HG02938 (cell line): Measurements from ENCODE around the gene ZC3HAV1.
"Not testable (repeated sequence)": the region's sequence is repeated elsewhere in the genome, so short reads cannot be mapped to it uniquely, and the experiment has no call there.

Source experiments
- ATAC-seq: cut with Tn5 transposase; IDR thresholded peaks from one replicate; pipeline ENCODE4 v1.9.1; 2021; ENCODE audit warnings: mild to moderate bottlenecking, moderate library complexity; ENCODE audit not compliant: unreplicated experiment

The ZC3HAV1 gene

DNA sequence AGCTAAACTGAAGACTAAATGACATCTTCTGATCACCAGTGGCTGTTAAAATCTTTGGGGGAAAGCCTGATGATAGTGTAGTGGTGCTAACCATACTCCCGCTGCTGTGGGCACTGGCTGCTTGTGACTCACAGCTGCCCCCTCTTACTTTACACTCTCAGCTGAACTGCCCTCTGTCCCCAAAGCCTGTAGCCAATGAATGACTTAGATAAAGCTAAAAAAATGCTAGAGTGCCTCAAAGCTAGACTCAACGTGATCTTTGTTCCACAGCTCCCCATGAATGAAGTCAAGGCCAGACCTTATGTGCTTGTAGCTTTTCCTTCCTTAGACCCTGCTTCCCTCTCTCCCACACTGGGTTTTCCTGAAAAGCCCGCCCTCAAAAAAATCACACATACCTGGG is 80.2 kb downstream of the ZC3HAV1 start:
- ATAC-seq = no peak

DNA sequence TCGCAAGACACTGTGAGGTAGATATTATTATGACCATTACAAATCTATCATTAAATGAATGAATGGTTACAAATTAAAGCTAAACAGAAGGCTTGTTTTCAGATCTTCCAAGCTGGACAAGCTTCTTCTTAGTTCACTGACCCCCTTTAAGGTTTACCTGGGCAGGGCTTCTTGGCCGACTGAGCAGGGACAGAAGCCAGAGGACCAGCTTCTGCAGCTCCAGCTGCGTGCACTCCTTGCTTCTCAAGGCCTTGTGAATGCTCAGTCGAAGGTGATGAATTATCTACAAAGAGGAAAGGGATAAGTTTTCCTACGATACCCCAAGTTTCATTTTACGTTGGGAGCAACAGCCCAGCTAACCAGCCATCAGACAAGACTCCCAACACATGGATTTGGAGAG is 83.0 kb downstream of the ZC3HAV1 start:
- no peak for ATAC-seq

DNA sequence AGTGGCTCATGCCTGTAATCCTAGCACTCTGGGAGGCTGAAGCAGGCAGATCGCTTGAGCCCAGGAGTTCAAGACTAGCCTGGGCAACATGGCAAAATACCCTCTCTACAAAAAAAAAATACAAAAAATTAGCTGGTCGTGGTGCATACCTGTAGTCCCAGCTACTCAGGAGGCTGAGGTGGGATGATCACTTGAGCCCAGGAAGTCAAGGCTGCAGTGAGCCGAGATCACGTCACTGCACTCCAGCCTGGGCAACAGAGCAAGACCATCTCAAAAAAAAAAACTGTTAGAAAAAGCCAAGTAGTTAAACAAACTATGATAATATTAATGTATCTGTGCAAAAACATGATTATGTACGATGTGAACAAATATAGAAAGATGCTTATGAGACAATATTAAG is 83.7 kb downstream of the ZC3HAV1 start:
- not testable (repeated sequence) for ATAC-seq

DNA sequence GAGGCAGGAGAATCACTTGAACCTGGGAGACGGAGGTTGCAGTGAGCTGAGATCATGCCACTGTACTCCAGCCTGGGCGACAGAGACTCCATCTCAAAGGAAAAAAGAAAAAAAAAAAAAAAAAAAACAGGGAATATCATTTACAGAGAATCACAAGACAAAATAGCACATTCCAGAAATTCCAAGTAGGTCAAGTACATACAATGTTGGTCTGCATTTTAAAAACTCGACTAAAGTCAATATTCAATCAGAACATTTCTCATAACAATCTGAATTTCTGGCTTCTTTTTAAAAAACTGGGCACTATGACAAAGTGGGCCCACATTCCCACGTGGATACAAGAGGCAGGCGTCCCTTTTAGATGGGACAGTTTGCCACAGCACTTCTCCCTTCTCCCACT is 86.4 kb downstream of the ZC3HAV1 start:
- no peak for ATAC-seq

DNA sequence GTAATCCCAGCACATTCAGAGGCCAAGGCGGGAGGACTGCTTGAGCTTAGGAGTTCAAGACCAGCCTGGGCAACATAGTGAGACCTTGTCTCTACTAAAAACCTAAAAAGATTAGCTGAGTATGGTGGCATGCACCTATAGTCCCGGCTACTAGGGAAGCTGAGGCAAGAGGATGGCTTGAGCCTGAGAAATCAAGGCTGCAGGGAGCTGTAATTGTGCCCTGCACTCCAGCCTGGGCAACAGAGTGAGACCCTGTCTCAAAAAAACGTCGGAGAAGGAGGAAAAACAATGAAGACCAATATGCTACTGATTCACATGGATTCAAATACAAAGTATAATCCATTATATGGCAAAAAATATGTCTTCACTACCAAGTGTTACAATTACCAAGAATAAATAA is 87.2 kb downstream of the ZC3HAV1 start:
- ATAC-seq = no peak

DNA sequence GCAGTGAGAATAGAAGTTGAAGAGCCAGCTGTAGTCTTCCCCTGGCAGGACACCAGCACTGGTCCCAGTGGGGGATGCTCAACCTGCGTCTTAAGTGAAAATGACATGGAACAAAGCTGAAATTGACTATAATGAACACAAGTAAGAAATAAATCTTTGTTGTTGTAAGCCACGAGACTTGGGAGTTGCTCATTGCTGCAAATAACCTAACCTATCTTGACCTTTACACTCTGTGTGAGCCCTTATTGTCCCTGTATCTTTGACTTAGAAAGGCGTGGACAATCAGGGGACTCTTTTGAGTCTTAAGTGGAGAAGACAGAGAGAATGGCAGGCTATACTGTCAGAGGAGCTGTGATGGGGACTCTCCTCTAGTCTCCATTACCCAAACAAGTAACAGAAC is 90.6 kb downstream of the ZC3HAV1 start:
- no peak for ATAC-seq

DNA sequence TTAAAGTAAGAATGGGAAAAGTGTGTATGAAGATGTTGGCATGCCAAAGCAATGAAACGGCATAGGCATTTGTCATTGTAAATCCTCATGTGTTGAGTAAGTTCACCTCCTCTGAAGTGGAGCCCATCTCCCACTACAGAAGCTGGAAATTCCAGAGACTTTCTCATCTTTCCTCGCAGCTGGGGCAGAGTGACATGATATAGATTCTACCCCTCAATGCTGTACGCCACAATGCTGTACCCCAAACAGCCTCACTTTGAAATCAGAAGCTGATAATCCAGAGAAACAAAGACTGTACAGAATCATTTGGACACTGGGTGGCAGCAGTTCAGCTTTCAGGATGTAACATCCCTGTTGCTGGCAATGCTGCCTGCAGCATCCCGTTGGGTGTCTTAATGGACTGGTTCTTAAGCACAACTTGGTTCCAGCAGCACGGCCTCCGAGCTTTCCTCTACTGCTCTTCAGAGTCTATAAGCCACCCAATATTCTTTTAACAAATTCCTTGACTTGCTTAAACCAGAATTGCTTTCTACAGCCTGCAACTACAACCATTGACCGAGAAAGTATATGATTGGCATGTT is 92.5 kb downstream of the ZC3HAV1 start:
- peak; percentile 84 for ATAC-seq

DNA sequence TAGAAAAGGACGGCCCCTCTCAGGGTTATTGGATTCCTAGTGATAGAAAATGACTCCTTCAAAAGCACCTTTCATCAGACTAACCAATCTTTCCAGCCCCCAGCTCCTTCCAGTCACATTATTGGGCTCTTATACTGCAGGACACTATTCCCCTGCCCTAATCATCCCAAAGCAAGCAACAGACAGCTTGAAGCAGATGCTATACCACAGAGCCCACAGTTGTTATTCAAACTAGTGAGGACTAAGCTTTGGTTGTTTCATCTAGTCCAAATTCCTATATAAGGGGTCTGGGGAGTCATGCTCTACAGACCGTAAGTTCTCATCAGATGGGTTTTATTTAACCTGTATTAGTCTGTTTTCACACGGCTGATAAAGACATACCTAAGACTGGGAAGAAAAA is 98.1 kb downstream of the ZC3HAV1 start:
- no peak for ATAC-seq

DNA sequence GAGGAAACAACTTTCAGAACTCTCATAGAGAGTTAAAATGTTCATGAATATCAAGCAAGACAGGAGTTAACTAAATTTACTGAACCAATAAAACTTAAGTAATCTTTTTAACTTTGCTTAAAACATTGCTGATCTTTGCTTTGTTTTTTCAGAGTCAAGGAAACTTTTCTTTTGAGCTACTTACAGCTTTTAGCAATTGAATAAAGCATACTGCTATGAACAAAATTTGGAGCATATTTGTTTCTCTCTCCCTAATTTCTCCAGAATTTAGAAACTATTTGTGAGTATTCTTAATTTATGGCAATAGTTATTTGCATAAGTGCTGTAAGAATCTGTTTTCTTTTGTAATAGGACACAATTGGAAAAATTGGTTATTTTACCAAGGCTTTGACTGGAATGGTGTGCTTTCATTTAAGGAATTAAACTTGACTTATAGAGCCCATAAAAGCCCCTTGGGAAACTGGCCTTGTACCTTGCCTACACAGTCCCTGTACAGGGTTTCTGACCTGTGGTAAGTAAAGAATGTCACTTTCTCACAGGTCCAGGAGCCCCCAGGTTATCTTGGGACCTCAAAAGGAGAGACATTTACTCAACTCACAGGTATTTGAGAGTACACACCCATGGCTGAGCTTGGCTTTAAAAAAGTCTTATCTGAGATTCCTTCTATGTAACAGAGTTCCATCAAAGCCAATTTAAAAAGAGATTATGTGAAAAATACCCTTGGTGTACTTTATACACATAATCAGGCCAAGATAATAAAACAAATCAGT is 105.0 kb downstream of the ZC3HAV1 start:
- no peak for ATAC-seq

DNA sequence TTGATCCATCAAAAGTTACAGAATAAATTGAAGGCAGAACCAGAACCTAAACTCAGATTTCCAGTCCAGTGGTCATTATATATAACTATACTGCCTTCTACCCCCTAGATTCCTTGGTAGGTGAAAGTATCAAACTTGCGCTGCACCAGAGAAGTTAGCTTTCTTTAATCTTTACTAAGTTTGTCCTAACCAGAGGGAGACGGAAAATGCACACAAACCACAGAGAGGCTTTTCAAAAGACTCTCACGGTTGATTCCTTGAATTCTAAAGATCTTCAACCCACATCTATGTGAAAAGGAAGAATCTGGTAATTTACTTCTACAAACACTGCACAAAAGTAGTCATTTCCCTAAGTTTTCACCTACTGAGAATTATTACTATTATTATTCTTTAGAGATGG is 110.1 kb downstream of the ZC3HAV1 start:
- no peak for ATAC-seq
